ENCODE measurements around the gene RHNO1. TPM values are rescaled to one million over a fixed set of nuclear protein-coding genes. Genes with fewer than 3 reads are reported as not detected.

Gene RHNO1
- total RNA-seq, 2 donors from 2014 or later: 26.5 to 29.1 TPM

DNA sequence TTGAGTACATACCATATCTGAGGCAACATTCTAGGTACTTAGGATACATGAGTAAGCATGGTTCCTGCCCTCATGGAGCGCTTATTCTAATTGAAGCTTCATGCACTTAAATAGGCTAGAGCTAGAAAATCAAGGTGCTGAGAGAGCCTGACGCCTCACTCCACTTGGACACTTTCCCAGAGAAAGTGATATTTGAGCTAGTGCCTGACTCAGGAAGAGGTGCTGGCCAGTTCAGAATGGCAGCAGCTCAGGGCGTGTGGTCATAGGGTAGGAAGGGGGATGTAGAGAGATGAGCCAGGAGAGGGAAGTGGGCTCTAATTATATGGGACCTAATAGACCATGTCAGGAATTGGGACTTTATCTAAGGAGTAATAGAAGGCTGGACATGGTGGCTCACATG is 47.0 kb downstream of the RHNO1 start:
- DNase-seq (ENCODE audit: low spot score): no peak
- Histone ChIP-seq H3K36me3 (peaks cover 0 to 5% of the 10 kb centered on the region in 2 donors), H3K4me3 (no peak overlapping the region), H3K27me3 (replicated peaks; ENCODE audit: insufficient read depth) (no peaks in the 10 kb centered on the region), H3K9me3 (no peaks in the 10 kb centered on the region), H3K4me1 (replicated peaks) (no peaks in the 10 kb centered on the region), H3K27ac (no peak overlapping the region)
- intact Hi-C loops (cut with DNase I): no loop called here
- WGBS: 82% methylated on average over 3 of the region's 3 CpGs
- TF ChIP-seq, protein P1, sequence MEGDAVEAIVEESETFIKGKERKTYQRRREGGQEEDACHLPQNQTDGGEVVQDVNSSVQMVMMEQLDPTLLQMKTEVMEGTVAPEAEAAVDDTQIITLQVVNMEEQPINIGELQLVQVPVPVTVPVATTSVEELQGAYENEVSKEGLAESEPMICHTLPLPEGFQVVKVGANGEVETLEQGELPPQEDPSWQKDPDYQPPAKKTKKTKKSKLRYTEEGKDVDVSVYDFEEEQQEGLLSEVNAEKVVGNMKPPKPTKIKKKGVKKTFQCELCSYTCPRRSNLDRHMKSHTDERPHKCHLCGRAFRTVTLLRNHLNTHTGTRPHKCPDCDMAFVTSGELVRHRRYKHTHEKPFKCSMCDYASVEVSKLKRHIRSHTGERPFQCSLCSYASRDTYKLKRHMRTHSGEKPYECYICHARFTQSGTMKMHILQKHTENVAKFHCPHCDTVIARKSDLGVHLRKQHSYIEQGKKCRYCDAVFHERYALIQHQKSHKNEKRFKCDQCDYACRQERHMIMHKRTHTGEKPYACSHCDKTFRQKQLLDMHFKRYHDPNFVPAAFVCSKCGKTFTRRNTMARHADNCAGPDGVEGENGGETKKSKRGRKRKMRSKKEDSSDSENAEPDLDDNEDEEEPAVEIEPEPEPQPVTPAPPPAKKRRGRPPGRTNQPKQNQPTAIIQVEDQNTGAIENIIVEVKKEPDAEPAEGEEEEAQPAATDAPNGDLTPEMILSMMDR (IDR thresholded peaks at IDR 0.05): no peak

DNA sequence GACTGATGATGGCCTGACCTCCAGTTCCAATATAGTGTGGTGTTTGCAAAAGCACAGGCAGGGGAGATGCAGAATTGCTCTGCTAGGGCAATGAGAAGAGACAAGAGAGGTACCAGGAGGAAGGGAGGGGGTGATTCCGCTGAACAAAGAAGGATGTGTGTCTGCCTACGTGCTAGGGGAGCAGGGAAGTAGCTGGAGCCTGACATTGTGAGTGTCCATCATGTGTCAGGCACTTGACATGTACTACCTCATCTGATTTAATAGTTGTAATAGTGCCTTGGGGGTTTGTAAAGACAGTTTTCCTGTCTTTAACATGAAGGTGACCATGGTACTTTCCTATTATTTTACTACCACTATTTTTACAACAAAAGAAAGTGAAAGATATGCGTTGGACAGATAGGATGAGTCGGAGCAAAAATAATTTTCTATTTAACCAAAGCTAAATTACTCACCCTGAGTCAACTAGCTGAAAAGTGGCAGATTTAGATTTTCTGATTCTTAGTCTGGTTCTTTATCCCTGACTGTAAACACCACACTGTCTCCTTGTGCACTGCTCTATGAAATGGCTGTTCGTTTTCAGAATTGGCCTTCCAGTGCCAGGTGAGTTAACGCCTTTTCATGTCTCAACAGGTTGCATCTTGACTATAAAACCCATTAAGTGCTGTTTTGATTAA is 48.4 kb downstream of the RHNO1 start:
- no peak for DNase-seq (ENCODE audit: low spot score)
- TF ChIP-seq, protein P1 (IDR thresholded peaks at IDR 0.05): no peak
- no peak for TF ChIP-seq POLR2AphosphoS5 (IDR thresholded peaks at IDR 0.05)
- no peaks in the 10 kb centered on the region for H3K4me1 ChIP-seq (replicated peaks)
- H3K27me3 ChIP-seq (replicated peaks; ENCODE audit: insufficient read depth): no peaks in the 10 kb centered on the region
- peaks cover 0 to 5% of the 10 kb centered on the region in 2 donors for H3K36me3 ChIP-seq
- H3K9me3 ChIP-seq: no peaks in the 10 kb centered on the region
- H3K4me3 ChIP-seq: no peak overlapping the region
- no peak overlapping the region for H3K27ac ChIP-seq
- 48% methylated on average over 6 of the region's 6 CpGs for WGBS
- intact Hi-C loops (cut with DNase I): no loop called here

DNA sequence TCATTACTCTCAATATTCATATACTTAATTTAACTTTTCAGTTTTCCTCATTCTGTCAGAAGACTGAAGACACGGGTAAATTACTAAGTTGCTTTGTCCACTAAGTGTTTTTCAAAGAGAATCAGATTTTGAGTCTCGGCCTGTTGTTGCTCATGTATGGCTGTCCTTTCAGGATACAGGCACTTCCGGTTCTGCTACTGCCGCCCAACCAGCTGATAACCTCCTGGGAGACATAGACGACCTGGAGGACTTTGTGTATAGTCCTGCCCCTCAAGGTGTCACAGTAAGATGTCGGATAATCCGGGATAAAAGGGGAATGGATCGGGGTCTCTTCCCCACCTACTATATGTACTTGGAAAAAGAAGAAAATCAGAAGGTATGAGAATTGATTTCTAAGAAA is 53.8 kb downstream of the RHNO1 start:
- no peak for DNase-seq (ENCODE audit: low spot score)
- Histone ChIP-seq H3K36me3 (peaks cover 0 to 4% of the 10 kb centered on the region in 2 donors), H3K27ac (no peak overlapping the region), H3K9me3 (no peaks in the 10 kb centered on the region), H3K4me3 (no peak overlapping the region), H3K27me3 (replicated peaks; ENCODE audit: insufficient read depth) (no peaks in the 10 kb centered on the region), H3K4me1 (replicated peaks) (no peaks in the 10 kb centered on the region)
- intact Hi-C loops (cut with DNase I): no loop called here
- 82% methylated on average over 8 of the region's 8 CpGs for WGBS
- TF ChIP-seq POLR2AphosphoS5 (IDR thresholded peaks at IDR 0.05): no peak
- TF ChIP-seq POLR2A (IDR thresholded peaks at IDR 0.05): no peak
- TF ChIP-seq, protein P1 (IDR thresholded peaks at IDR 0.05): no peak

DNA sequence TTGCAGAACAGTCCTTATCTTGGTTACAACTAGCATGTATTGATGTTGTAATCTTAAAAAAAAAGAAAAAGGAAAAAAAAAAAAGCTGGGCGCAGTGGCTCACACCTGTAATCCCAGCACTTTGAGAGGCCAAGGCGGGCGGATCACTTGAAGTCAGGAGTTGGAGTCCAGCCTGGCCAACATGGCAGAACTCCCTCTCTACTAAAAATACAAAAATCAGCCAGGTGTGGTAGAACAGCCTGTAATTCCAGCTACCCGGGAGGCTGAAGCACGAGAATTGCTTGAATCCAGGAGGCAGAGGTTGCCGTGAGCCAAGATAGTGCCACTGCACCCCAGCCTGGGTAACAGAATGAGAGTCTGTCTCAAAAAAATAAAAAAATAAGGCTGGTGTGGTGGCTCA is 56.6 kb downstream of the RHNO1 start:
- H3K27me3 ChIP-seq (replicated peaks; ENCODE audit: insufficient read depth): no peaks in the 10 kb centered on the region
- TF ChIP-seq POLR2AphosphoS5 (IDR thresholded peaks at IDR 0.05) (no peak), POLR2A (IDR thresholded peaks at IDR 0.05) (no peak)
- TF ChIP-seq, protein P1 (IDR thresholded peaks at IDR 0.05): no peak
- 92% methylated on average over 6 of the region's 6 CpGs for WGBS
- no peak overlapping the region for H3K4me3 ChIP-seq
- H3K36me3 ChIP-seq: peaks cover 0 to 4% of the 10 kb centered on the region in 2 donors
- DNase-seq (ENCODE audit: low spot score): no peak
- H3K9me3 ChIP-seq: no peaks in the 10 kb centered on the region
- H3K4me1 ChIP-seq (replicated peaks): no peaks in the 10 kb centered on the region
- intact Hi-C loops (cut with DNase I): no loop called here
- H3K27ac ChIP-seq: no peak overlapping the region

DNA sequence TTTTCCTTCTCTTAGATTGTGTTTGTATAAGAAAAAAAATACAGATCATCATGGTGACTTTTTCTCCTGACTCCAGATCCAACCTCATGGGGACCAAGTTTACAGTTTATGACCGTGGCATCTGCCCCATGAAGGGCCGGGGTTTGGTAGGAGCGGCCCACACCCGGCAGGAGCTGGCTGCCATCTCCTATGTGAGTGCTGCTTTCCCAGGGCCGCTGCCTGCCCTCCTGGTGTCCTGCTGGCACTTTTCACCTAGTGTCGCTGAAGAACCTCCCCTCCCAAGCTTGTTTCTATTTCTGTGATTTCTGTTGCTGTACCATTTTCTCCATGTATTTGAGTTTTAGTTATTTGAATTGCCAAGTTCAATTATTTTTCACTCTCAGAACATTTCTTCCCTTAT is 57.3 kb downstream of the RHNO1 start:
- no peak overlapping the region for H3K27ac ChIP-seq
- 97% methylated on average over 6 of the region's 6 CpGs for WGBS
- TF ChIP-seq POLR2AphosphoS5 (IDR thresholded peaks at IDR 0.05) (no peak), POLR2A (IDR thresholded peaks at IDR 0.05) (no peak)
- TF ChIP-seq, protein P1 (IDR thresholded peaks at IDR 0.05): no peak
- intact Hi-C loops (cut with DNase I): no loop called here
- H3K4me3 ChIP-seq: no peak overlapping the region
- H3K9me3 ChIP-seq: no peaks in the 10 kb centered on the region
- H3K36me3 ChIP-seq: peaks cover 0 to 4% of the 10 kb centered on the region in 2 donors
- H3K4me1 ChIP-seq (replicated peaks): no peaks in the 10 kb centered on the region
- no peaks in the 10 kb centered on the region for H3K27me3 ChIP-seq (replicated peaks; ENCODE audit: insufficient read depth)
- DNase-seq (ENCODE audit: low spot score): no peak

All from prostate gland (tissue), 2 donors.